ENCODE results near the gene MTCL1.

The MTCL1 gene

DNA sequence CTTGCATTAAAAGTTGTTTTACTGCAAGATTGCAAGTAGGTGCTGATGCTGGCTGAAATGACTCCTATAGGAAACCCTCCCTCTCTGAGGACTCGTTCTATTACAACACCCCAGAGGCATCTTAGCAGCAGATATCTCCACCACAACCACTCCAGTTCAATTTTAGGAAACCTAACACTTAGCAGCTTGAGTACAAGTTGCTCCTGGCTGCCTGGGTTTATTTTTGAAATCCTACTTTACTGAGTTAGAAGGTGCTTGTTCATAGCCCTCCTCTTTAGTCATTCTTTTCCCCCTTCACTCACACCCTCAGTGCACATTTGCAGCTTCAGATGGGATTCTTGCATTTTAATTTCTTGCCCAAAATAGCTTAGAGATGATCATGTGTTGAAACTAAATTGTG, 111.5 kb downstream of the MTCL1 start:
- H3K36me3 ChIP-seq (ENCODE audit: control insufficient read depth, insufficient read depth, low read length), result no peaks in the 10 kb centered on the region
- no CpG with 5 or more reads among the region's 1 CpG for WGBS (ENCODE audit: extremely low coverage, insufficient coverage, low lambda C conversion rate)
- no peaks in the 10 kb centered on the region for H3K79me2 ChIP-seq (ENCODE audit: control insufficient read depth, insufficient read depth, low read length)
- H2BK15ac ChIP-seq (replicated peaks; ENCODE audit: low read depth), result no peak overlapping the region
- no peak overlapping the region for H3K9ac ChIP-seq (ENCODE audit: low read length)
- no peak overlapping the region for H3K18ac ChIP-seq (ENCODE audit: low read length)
- H3K4me2 ChIP-seq (ENCODE audit: low read length), result no peak overlapping the region
- H3K4me3 ChIP-seq (ENCODE audit: low read length), result no peak overlapping the region
- H3K27me3 ChIP-seq (ENCODE audit: insufficient read depth, low read length, poor library complexity), result no peaks in the 10 kb centered on the region
- H3K4me1 ChIP-seq (ENCODE audit: control insufficient read depth, low read depth, low read length), result no peaks in the 10 kb centered on the region
- no peak overlapping the region for H4K8ac ChIP-seq (ENCODE audit: low read depth, low read length)
- H3K56ac ChIP-seq (ENCODE audit: low read length), result no peak overlapping the region
- H4K5ac ChIP-seq (ENCODE audit: low read length), result no peak overlapping the region
- no peak overlapping the region for H3K4ac ChIP-seq (ENCODE audit: low read depth, low read length)
- H2BK120ac ChIP-seq (ENCODE audit: low read depth, low read length), result no peak overlapping the region
- DNase-seq, result no peak
- no peak overlapping the region for H2AK5ac ChIP-seq (ENCODE audit: low read length)
- H2BK5ac ChIP-seq (ENCODE audit: low read length), result no peak overlapping the region
- no peak overlapping the region for H3K27ac ChIP-seq (ENCODE audit: low read depth, low read length)
- no peak overlapping the region for H3K23ac ChIP-seq (ENCODE audit: low read length)
- H3K79me1 ChIP-seq (ENCODE audit: low read length), result no peaks in the 10 kb centered on the region

DNA sequence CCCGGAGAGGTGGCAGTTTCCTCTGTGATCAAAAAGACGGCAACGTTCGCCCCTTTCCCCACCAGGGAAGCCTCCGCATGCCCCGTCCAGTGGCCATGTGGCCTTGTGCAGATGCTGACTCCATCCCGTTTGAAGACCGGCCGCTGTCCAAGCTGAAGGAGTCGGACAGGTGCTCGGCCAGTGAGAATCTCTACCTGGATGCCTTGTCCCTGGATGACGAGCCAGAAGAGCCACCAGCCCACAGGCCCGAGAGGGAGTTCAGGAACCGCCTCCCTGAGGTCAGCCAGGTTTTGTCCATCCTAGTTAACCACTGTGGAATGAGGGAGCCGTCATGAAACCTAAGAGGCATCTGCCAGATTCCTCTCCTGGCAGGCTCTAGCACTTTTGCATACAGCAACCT, 113.6 kb downstream of the MTCL1 start:
- H3K18ac ChIP-seq (ENCODE audit: low read length), result no peak overlapping the region
- H2BK120ac ChIP-seq (ENCODE audit: low read depth, low read length), result no peak overlapping the region
- no peak overlapping the region for H2AK5ac ChIP-seq (ENCODE audit: low read length)
- H3K4me2 ChIP-seq (ENCODE audit: low read length), result no peak overlapping the region
- no peak overlapping the region for H3K4ac ChIP-seq (ENCODE audit: low read depth, low read length)
- no peaks in the 10 kb centered on the region for H3K27me3 ChIP-seq (ENCODE audit: insufficient read depth, low read length, poor library complexity)
- H4K8ac ChIP-seq (ENCODE audit: low read depth, low read length), result no peak overlapping the region
- no peaks in the 10 kb centered on the region for H3K36me3 ChIP-seq (ENCODE audit: control insufficient read depth, insufficient read depth, low read length)
- H3K23ac ChIP-seq (ENCODE audit: low read length), result no peak overlapping the region
- no peak overlapping the region for H2BK15ac ChIP-seq (replicated peaks; ENCODE audit: low read depth)
- H3K27ac ChIP-seq (ENCODE audit: low read depth, low read length), result no peak overlapping the region
- WGBS (ENCODE audit: extremely low coverage, insufficient coverage, low lambda C conversion rate), result no CpG with 5 or more reads among the region's 15 CpGs
- H3K9ac ChIP-seq (ENCODE audit: low read length), result no peak overlapping the region
- no peak overlapping the region for H3K4me3 ChIP-seq (ENCODE audit: low read length)
- H3K79me2 ChIP-seq (ENCODE audit: control insufficient read depth, insufficient read depth, low read length), result no peaks in the 10 kb centered on the region
- H2BK5ac ChIP-seq (ENCODE audit: low read length), result no peak overlapping the region
- H4K5ac ChIP-seq (ENCODE audit: low read length), result no peak overlapping the region
- no peak overlapping the region for H3K56ac ChIP-seq (ENCODE audit: low read length)
- no peaks in the 10 kb centered on the region for H3K79me1 ChIP-seq (ENCODE audit: low read length)
- DNase-seq, result no peak
- no peaks in the 10 kb centered on the region for H3K4me1 ChIP-seq (ENCODE audit: control insufficient read depth, low read depth, low read length)

GRCh38 chr18:8820396-8821082, 115.2 kb downstream of the MTCL1 start:
- Histone ChIP-seq H3K79me2 (ENCODE audit: control insufficient read depth, insufficient read depth, low read length) (no peaks in the 10 kb centered on the region), H3K4me2 (ENCODE audit: low read length) (no peak overlapping the region), H3K27ac (ENCODE audit: low read depth, low read length) (no peak overlapping the region), H3K18ac (ENCODE audit: low read length) (no peak overlapping the region), H2BK120ac (ENCODE audit: low read depth, low read length) (no peak overlapping the region), H3K27me3 (ENCODE audit: insufficient read depth, low read length, poor library complexity) (no peaks in the 10 kb centered on the region), H2BK15ac (replicated peaks; ENCODE audit: low read depth) (no peak overlapping the region), H3K23ac (ENCODE audit: low read length) (no peak overlapping the region), H4K5ac (ENCODE audit: low read length) (no peak overlapping the region), H3K4me3 (ENCODE audit: low read length) (no peak overlapping the region), H2BK5ac (ENCODE audit: low read length) (no peak overlapping the region), H3K36me3 (ENCODE audit: control insufficient read depth, insufficient read depth, low read length) (no peaks in the 10 kb centered on the region), H3K9ac (ENCODE audit: low read length) (no peak overlapping the region), H3K79me1 (ENCODE audit: low read length) (no peaks in the 10 kb centered on the region), H3K4me1 (ENCODE audit: control insufficient read depth, low read depth, low read length) (no peaks in the 10 kb centered on the region), H3K56ac (ENCODE audit: low read length) (no peak overlapping the region), H2AK5ac (ENCODE audit: low read length) (no peak overlapping the region), H3K4ac (ENCODE audit: low read depth, low read length) (no peak overlapping the region), H4K8ac (ENCODE audit: low read depth, low read length) (no peak overlapping the region)
- no peak for DNase-seq
- no CpG with 5 or more reads among the region's 9 CpGs for WGBS (ENCODE audit: extremely low coverage, insufficient coverage, low lambda C conversion rate)

- H3K36me3 ChIP-seq (ENCODE audit: control insufficient read depth, insufficient read depth, low read length), result no peaks in the 10 kb centered on the region
- H3K4me3 ChIP-seq (ENCODE audit: low read length), result no peak overlapping the region
- H3K56ac ChIP-seq (ENCODE audit: low read length), result no peak overlapping the region
- no CpG with 5 or more reads among the region's 3 CpGs for WGBS (ENCODE audit: extremely low coverage, insufficient coverage, low lambda C conversion rate)
- H3K27me3 ChIP-seq (ENCODE audit: insufficient read depth, low read length, poor library complexity), result no peaks in the 10 kb centered on the region
- H4K5ac ChIP-seq (ENCODE audit: low read length), result no peak overlapping the region
- no peak overlapping the region for H2AK5ac ChIP-seq (ENCODE audit: low read length)
- H2BK120ac ChIP-seq (ENCODE audit: low read depth, low read length), result no peak overlapping the region
- no peak overlapping the region for H3K4ac ChIP-seq (ENCODE audit: low read depth, low read length)
- H3K18ac ChIP-seq (ENCODE audit: low read length), result no peak overlapping the region
- no peak overlapping the region for H3K27ac ChIP-seq (ENCODE audit: low read depth, low read length)
- H2BK5ac ChIP-seq (ENCODE audit: low read length), result no peak overlapping the region
- no peaks in the 10 kb centered on the region for H3K79me1 ChIP-seq (ENCODE audit: low read length)
- DNase-seq, result no peak
- H4K8ac ChIP-seq (ENCODE audit: low read depth, low read length), result no peak overlapping the region
- H3K4me2 ChIP-seq (ENCODE audit: low read length), result no peak overlapping the region
- H3K9ac ChIP-seq (ENCODE audit: low read length), result no peak overlapping the region
- H3K79me2 ChIP-seq (ENCODE audit: control insufficient read depth, insufficient read depth, low read length), result no peaks in the 10 kb centered on the region
- no peak overlapping the region for H2BK15ac ChIP-seq (replicated peaks; ENCODE audit: low read depth)
- no peak overlapping the region for H3K23ac ChIP-seq (ENCODE audit: low read length)
- no peaks in the 10 kb centered on the region for H3K4me1 ChIP-seq (ENCODE audit: control insufficient read depth, low read depth, low read length)
These were observed 115.7 kb downstream of the MTCL1 start for GRCh38 chr18:8821083-8821465.

DNA sequence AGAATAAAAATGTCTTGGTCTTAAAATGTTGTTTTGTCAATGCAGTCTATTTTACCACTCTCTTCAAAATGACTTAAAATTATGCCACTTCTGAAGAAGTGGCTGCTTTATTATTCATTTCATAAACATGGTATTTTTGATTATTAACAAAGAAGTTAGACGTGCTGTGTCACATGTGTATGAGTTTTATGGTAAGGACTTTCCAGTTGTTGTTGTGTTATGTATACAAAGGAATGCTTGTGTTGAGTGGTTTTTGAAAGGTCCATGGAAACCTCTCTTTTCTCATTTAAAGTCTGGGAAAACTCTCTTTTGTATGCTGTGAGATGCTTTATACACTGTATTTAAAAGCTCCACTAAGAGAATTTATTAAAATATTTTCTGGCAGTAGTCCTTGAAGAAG, 116.2 kb downstream of the MTCL1 start:
- WGBS (ENCODE audit: extremely low coverage, insufficient coverage, low lambda C conversion rate), result no CpG with 5 or more reads among the region's 1 CpG
- no peak overlapping the region for H3K56ac ChIP-seq (ENCODE audit: low read length)
- no peak overlapping the region for H3K27ac ChIP-seq (ENCODE audit: low read depth, low read length)

GRCh38 chr18:8822643-8823042, 117.3 kb downstream of the MTCL1 start:
- Histone ChIP-seq H2BK5ac (ENCODE audit: low read length) (no peak overlapping the region), H3K79me1 (ENCODE audit: low read length) (no peaks in the 10 kb centered on the region), H3K4me2 (ENCODE audit: low read length) (no peak overlapping the region), H3K23ac (ENCODE audit: low read length) (no peak overlapping the region), H3K79me2 (ENCODE audit: control insufficient read depth, insufficient read depth, low read length) (no peaks in the 10 kb centered on the region), H2AK5ac (ENCODE audit: low read length) (no peak overlapping the region), H3K56ac (ENCODE audit: low read length) (no peak overlapping the region), H3K4ac (ENCODE audit: low read depth, low read length) (no peak overlapping the region), H4K8ac (ENCODE audit: low read depth, low read length) (no peak overlapping the region), H3K27ac (ENCODE audit: low read depth, low read length) (no peak overlapping the region), H2BK120ac (ENCODE audit: low read depth, low read length) (no peak overlapping the region), H3K9ac (ENCODE audit: low read length) (no peak overlapping the region), H3K4me1 (ENCODE audit: control insufficient read depth, low read depth, low read length) (no peaks in the 10 kb centered on the region), H3K18ac (ENCODE audit: low read length) (no peak overlapping the region), H2BK15ac (replicated peaks; ENCODE audit: low read depth) (no peak overlapping the region), H3K4me3 (ENCODE audit: low read length) (no peak overlapping the region), H3K36me3 (ENCODE audit: control insufficient read depth, insufficient read depth, low read length) (no peaks in the 10 kb centered on the region), H4K5ac (ENCODE audit: low read length) (no peak overlapping the region), H3K27me3 (ENCODE audit: insufficient read depth, low read length, poor library complexity) (no peaks in the 10 kb centered on the region)
- no peak for DNase-seq
- WGBS (ENCODE audit: extremely low coverage, insufficient coverage, low lambda C conversion rate), result no CpG with 5 or more reads among the region's 10 CpGs

More for the DNA sequence above, 116.2 kb downstream of the MTCL1 start:
- Histone ChIP-seq H2AK5ac (ENCODE audit: low read length) (no peak overlapping the region), H3K4me3 (ENCODE audit: low read length) (no peak overlapping the region), H3K4me2 (ENCODE audit: low read length) (no peak overlapping the region), H3K36me3 (ENCODE audit: control insufficient read depth, insufficient read depth, low read length) (no peaks in the 10 kb centered on the region), H4K5ac (ENCODE audit: low read length) (no peak overlapping the region), H3K4me1 (ENCODE audit: control insufficient read depth, low read depth, low read length) (no peaks in the 10 kb centered on the region), H3K18ac (ENCODE audit: low read length) (no peak overlapping the region), H2BK120ac (ENCODE audit: low read depth, low read length) (no peak overlapping the region), H2BK15ac (replicated peaks; ENCODE audit: low read depth) (no peak overlapping the region), H3K79me2 (ENCODE audit: control insufficient read depth, insufficient read depth, low read length) (no peaks in the 10 kb centered on the region), H3K9ac (ENCODE audit: low read length) (no peak overlapping the region), H4K8ac (ENCODE audit: low read depth, low read length) (no peak overlapping the region), H2BK5ac (ENCODE audit: low read length) (no peak overlapping the region), H3K23ac (ENCODE audit: low read length) (no peak overlapping the region), H3K79me1 (ENCODE audit: low read length) (no peaks in the 10 kb centered on the region), H3K4ac (ENCODE audit: low read depth, low read length) (no peak overlapping the region), H3K27me3 (ENCODE audit: insufficient read depth, low read length, poor library complexity) (no peaks in the 10 kb centered on the region)
- no peak for DNase-seq

Measured in mesendoderm (in vitro differentiated cells).